HL-60 (cell line): ENCODE measurements around the gene NDUFS1.
"Not testable (repeated sequence)": the region's sequence is repeated elsewhere in the genome, so short reads cannot be mapped to it uniquely, and the experiment has no call there.

Source experiments
- CTCF ChIP-seq: IDR thresholded peaks from one replicate; pipeline ENCODE4 v1.5.1; 2011; ENCODE audit warnings: low read length, control low read depth, inconsistent platforms; ENCODE audit not compliant: insufficient read depth
- POLR2AphosphoS5 ChIP-seq: IDR thresholded peaks from 2 replicates; pipeline ENCODE4 v1.6.1; 2012; ENCODE audit warnings: low read depth

DNA sequence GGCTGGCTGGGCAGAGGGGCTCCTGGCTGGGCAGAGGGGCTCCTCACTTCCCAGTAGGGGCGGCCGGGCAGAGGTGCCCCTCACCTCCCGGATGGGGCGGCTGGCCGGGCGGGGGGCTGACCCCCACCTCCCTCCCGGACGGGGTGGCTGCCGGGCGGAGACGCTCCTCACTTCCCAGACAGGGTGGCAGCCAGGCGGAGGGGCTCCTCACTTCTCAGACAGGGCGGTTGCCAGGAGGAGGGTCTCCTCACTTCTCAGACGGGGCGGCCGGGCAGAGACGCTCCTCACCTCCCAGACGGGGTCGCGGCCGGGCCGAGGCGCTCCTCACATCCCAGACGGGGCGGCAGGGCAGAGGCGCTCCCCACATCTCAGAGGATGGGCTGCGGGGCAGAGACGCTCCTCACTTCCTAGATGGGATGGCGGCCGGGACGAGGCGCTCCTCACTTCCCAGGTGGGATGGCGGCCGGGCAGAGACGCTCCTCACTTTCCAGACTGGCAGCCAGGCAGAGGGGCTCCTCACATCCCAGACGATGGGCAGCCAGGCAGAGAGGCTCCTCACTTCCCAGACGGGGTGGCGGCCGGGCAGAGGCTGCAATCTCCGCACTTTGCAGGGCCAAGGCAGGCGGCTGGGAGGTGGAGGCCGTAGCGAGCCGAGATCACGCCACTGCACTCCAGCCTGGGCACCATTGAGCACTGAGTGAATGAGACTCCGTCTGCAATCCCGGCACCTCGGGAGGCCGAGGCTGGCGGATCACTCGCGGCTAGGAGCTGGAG, 12.6 kb upstream of the NDUFS1 start:
- TF ChIP-seq CTCF, POLR2AphosphoS5: not testable (repeated sequence)
